Adrenal gland (tissue), 12 donors: ENCODE results near the gene CCDC192. TPM values are rescaled to one million over a fixed set of nuclear protein-coding genes. Genes with fewer than 3 reads are reported as not detected.

Experiments
- DNase-seq, 7 donors: peaks; one replicate each; pipeline ENCODE4 v3.0.0-alpha.2; 2019 to 2020
- H3K27ac ChIP-seq, 5 donors: fragments of 200-600 bp; sonication (generic) in 4 of 5; 1 replicate in 3 of 5; 2 replicates in 2 of 5; pipeline versions ENCODE4 v1.5.1 to v1.8.0; 2016 to 2020; ENCODE audit warnings: mild to moderate bottlenecking in 1 of 5
- H3K27me3 ChIP-seq: fragments of 200-600 bp; 2 replicates; pipeline ENCODE4 v1.8.0; 2021
- H3K36me3 ChIP-seq, 2 donors: fragments of 200-600 bp; replicated peaks in 1 of 2; 1 replicate in 1 of 2; 2 replicates in 1 of 2; pipeline versions ENCODE4 v1.5.1 to v1.8.0; 2018 to 2022
- H3K4me1 ChIP-seq, 2 donors: fragments of 200-600 bp; replicated peaks in 1 of 2; 1 replicate in 1 of 2; 2 replicates in 1 of 2; pipeline versions ENCODE4 v1.5.1 to v1.8.0; 2018 to 2021
- H3K4me3 ChIP-seq, 4 donors: fragments of 200-600 bp; sonication (generic) in 3 of 4; one replicate each; pipeline ENCODE4 v1.5.1; 2016 to 2018
- H3K9me3 ChIP-seq, 3 donors: fragments of 200-600 bp; sonication (generic) in 1 of 3; replicated peaks in 1 of 3; 1 replicate in 2 of 3; 2 replicates in 1 of 3; pipeline versions ENCODE4 v1.5.1 to v1.8.0; 2016 to 2021
- POLR2A ChIP-seq, 2 donors: fragments of 450-650 bp; IDR thresholded peaks; one replicate each; pipeline ENCODE4 v1.6.1; 2017; ENCODE audit warnings: antibody characterized with exemption in 2 of 2, mild to moderate bottlenecking in 2 of 2, moderate library complexity in 1 of 2
- WGBS, 4 donors: extraction: QIAGEN DNeasy Blood & Tissue Kit in 2 of 4; methylation state at CpG; one replicate each; pipeline versions ENCODE4 v1.1.5 to v1.1.7; 2013 to 2017; 5-methylcytosine and 5-hydroxymethylcytosine counted together
- intact Hi-C, 2 donors: fragments of 100-400 bp; cut with DNase I; formaldehyde crosslinking; loops; one replicate each; pipeline versions ENCODE4 v1.14.1 to v1.15.0; 2022 to 2023
- polyA plus RNA-seq, 3 donors: library from polyadenylated mRNA; stranded (reverse); fragments of 200-250 nt in 2 of 3; fragments of 350-450 nt in 1 of 3; fragmentation: Illumina TruSeq in 1 of 3; extraction: RNeasy Lipid Tissue Mini Kit (QIAGEN cat#74804) in 1 of 3; gene quantifications; one replicate each; pipeline ENCODE4 v1.2.3, GENCODE V29; 2013 to 2014
- total RNA-seq, 9 donors: library from RNA; depleted of rRNA in 4 of 9; stranded (reverse); fragments of >200 nt in 4 of 9; fragments of 120-200 nt in 1 of 9; fragmentation: NEBNext Ultra II Directional in 1 of 9; extraction: Animal tissue kit (Norgen Biotek cat#: 25700) in 1 of 9; gene quantifications; one replicate each; pipeline versions ENCODE4 v1.1.0 to v1.2.4, GENCODE V29; 2013 to 2023
- TF ChIP-seq, protein P1 (sequence below), 6 experiments: fragments of 450-650 bp in 4 of 6; fragments of 200-600 bp in 2 of 6; sonication (generic) in 1 of 6; IDR thresholded peaks; 1 replicate in 5 of 6; 2 replicates in 1 of 6; pipeline versions ENCODE4 v1.5.1 to v1.8.0; 2016 to 2021; ENCODE audit warnings: antibody characterized with exemption in 6 of 6, mild to moderate bottlenecking in 2 of 6, moderate library complexity in 1 of 6
- donor health status: healthy with polysubstance abuse.
- donor health status: Bipolar disorder and iron deficiency.
- donor health status: DM: yes; HTN: yes; CAD: no.
- donor health status: DM: no; HTN: no; CAD: no.
- donor health status: DM: no; HTN: no; CAD: no.
- donor health status: DM: yes; HTN: yes; CAD: no.

CCDC192 gene
- total and polyA plus RNA-seq, 12 donors, result 0.35 to 0.56 (median 0.46) TPM; not detected in 8

DNA sequence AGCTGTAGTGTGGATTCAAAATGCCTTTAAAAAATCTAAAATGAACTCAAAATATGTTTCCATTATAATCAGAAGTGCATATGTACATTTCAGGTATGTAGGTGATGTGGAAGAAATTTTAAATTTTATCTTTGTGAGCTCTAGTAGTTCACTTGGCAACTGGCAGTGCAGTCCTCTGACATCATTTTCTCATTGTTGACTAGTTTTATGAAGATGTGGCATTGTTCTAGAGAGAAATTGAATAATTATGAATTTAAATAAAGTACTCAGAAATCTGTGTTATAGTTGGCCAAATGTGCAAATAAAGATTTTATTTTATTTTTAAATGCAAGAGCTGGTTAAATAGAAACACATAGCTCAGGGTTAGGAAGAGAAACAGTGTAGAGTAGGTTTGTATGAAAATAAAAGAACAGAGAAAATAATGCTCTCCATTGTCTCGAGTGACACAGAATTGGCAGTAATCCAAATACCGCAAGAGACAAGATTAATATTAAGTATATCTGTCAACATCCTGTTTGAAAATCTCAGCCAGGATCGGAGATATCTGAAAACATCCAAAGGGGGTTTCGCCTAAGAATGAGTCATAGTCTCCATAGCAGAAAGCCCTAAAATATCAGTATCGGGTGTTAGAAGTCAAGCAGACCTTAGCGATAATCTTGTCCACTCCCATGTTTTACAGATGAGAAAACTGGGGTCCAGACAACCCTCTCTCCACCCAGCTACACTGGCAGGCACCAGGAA, 189.4 kb downstream of the CCDC192 start:
- intact Hi-C loops, result no loop called here
- TF ChIP-seq, protein P1, sequence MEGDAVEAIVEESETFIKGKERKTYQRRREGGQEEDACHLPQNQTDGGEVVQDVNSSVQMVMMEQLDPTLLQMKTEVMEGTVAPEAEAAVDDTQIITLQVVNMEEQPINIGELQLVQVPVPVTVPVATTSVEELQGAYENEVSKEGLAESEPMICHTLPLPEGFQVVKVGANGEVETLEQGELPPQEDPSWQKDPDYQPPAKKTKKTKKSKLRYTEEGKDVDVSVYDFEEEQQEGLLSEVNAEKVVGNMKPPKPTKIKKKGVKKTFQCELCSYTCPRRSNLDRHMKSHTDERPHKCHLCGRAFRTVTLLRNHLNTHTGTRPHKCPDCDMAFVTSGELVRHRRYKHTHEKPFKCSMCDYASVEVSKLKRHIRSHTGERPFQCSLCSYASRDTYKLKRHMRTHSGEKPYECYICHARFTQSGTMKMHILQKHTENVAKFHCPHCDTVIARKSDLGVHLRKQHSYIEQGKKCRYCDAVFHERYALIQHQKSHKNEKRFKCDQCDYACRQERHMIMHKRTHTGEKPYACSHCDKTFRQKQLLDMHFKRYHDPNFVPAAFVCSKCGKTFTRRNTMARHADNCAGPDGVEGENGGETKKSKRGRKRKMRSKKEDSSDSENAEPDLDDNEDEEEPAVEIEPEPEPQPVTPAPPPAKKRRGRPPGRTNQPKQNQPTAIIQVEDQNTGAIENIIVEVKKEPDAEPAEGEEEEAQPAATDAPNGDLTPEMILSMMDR (IDR thresholded peaks at IDR 0.05), result no peak
- no peak for TF ChIP-seq POLR2A (IDR thresholded peaks at IDR 0.05)
- Histone ChIP-seq H3K4me3 (peak overlapping the region in 1 of 4 donors; percentile 25), H3K27ac (no peak overlapping the region), H3K9me3 (no peaks in the 10 kb centered on the region), H3K4me1 (peaks cover 8 to 16% of the 10 kb centered on the region in 2 donors), H3K27me3 (no peaks in the 10 kb centered on the region), H3K36me3 (no peaks in the 10 kb centered on the region)
- DNase-seq, result no peak
- WGBS, 4 donors, result 15 to 28% (median 17%) methylated on average over 6 of the region's 6 CpGs

DNA sequence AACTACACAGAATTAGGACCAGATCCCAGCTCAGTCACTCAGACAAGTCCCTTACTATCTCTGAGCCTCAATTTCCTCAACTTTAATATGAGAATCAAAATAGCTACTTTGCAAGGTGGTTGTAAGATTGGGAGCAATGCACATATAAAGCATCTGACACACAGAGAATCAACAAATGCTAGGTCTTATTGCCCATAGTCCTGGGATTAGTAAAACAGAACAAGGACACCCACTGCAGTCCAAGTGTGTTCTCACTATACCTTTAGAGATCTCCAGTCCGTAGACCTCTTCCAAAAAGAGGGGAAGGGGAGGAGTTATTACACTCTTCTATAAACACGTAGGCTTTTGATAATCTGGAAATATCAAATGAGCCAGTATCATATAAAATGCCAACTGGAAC, 190.0 kb downstream of the CCDC192 start:
- H3K36me3 ChIP-seq, result no peaks in the 10 kb centered on the region
- intact Hi-C loops, result no loop called here
- WGBS, 4 donors, result 78 to 93% (median 84%) methylated on average over 2 of the region's 2 CpGs
- H3K4me3 ChIP-seq, result no peak overlapping the region
- no peaks in the 10 kb centered on the region for H3K9me3 ChIP-seq
- DNase-seq, result no peak
- no peaks in the 10 kb centered on the region for H3K27me3 ChIP-seq
- peaks cover 8 to 16% of the 10 kb centered on the region in 2 donors for H3K4me1 ChIP-seq
- no peak overlapping the region for H3K27ac ChIP-seq
- TF ChIP-seq, protein P1 (IDR thresholded peaks at IDR 0.05), result no peak
- TF ChIP-seq POLR2A (IDR thresholded peaks at IDR 0.05), result no peak

DNA sequence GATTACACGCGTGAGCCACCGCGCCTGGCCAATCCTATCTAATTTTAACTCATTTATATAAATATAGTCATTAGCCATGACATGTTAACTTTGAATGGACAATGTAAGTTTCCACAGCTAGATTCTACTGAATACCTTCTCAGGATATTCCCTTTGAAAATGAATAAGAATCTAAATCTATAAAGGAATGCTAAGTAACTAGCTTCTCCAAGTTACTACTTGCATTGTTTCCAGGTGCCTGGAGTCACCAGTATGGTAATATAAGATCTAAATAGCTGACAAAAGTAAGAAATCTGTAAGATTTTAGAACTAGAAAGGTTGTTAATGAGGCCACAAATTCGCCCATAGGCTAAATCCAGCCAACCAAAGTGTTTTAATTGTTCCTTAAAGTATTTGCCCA, 191.3 kb downstream of the CCDC192 start:
- intact Hi-C loops, result no loop called here
- Histone ChIP-seq H3K36me3 (no peaks in the 10 kb centered on the region), H3K4me3 (no peak overlapping the region), H3K4me1 (peaks cover 8 to 16% of the 10 kb centered on the region in 2 donors), H3K27ac (no peak overlapping the region), H3K27me3 (no peaks in the 10 kb centered on the region), H3K9me3 (no peaks in the 10 kb centered on the region)
- 95 to 97% (median 96%) methylated on average over 5 of the region's 5 CpGs for WGBS, 4 donors
- TF ChIP-seq, protein P1 (IDR thresholded peaks at IDR 0.05), result no peak
- TF ChIP-seq POLR2A (IDR thresholded peaks at IDR 0.05), result no peak
- no peak for DNase-seq

DNA sequence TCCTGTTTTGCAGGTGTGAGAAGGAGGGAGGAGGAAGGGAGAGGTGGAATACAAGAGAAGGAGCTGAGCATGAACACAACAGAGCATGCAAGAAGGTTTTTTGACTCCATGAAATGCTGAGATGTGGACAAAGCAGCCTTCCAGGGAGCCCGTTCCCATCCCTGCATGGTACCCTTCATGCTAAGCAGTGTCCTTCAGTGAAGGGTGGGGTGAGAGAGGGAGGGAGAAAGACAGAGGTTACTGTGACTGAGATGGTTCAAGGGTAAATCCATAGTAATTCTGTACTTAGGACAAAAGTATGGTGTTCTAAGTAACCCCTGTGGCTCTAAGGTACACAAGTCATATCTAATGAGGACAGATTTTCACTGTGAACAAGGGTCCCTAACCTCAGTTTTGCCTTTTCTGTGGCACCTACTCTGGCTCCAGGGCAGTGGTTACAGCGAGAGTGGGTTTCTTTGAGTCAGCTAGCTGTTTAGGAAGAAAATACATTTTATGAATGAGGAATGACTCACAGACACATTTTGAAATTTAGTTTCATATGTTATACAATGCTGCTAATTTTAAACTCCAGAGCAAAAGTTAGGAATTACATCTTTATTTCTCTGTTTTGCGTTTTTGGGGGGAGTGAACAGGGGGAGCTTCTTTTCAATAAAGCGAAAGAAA, 195.5 kb downstream of the CCDC192 start:
- Histone ChIP-seq H3K27ac (no peak overlapping the region), H3K4me1 (no peaks in the 10 kb centered on the region), H3K9me3 (no peaks in the 10 kb centered on the region), H3K4me3 (no peak overlapping the region), H3K27me3 (no peaks in the 10 kb centered on the region), H3K36me3 (no peaks in the 10 kb centered on the region)
- intact Hi-C loops, result no loop called here
- TF ChIP-seq, protein P1 (IDR thresholded peaks at IDR 0.05), result no peak
- TF ChIP-seq POLR2A (IDR thresholded peaks at IDR 0.05), result no peak
- 80 to 89% (median 83%) methylated on average over 4 of the region's 4 CpGs for WGBS, 4 donors
- DNase-seq, result no peak
